ENCODE measurements around the gene TPCN2.

Gene TPCN2

DNA sequence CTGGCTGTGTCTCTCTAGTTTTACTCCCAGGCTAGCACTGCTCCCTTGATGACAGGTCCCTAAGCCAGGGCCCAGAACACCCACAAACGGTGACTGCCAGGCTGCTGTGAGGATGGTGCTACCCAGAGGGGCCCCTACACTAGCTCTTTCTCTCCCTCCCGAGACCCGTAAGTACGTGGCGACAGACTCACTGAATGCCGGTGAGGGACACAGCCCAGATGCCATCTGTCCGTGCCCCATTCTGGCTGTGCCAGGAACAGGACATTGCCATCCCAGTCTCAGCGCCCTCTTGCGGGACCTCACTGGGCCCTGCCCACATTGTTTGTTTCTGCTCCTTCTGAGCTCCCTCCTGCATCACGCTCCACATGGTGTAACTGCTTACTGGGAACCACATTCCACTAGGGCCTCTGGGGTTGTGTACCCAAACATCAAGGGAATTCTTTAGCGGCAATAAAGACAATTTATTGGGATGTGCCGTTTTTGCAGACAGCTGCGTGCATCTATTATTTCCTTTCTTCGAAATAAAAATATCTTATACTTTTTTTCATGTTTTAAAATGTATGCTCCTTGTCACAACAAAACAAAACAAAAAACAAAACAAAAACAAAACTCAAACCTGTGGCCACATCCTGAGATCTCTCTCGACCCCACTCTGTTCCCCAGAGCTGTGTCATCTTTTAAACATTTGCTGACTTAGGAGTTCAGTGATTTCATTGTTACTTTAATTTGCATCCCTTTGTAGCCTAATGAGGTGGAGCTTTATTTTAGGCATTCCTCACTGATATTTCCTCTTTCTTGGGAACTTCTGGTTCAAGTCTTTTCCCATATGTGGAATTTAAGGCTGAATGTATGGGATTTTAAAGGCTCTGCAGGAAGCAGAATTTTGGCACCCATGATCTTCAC is 4.4 kb upstream of the TPCN2 start:
- Histone ChIP-seq H3K27ac (no peak overlapping the region), H3K4me3 (ENCODE audit: low read depth, low read length) (no peak overlapping the region)
- in situ Hi-C loops (cut with HindIII; ENCODE audit: low pct_ligation_motif_present, low sequenced_read_pairs): no loop called here

DNA sequence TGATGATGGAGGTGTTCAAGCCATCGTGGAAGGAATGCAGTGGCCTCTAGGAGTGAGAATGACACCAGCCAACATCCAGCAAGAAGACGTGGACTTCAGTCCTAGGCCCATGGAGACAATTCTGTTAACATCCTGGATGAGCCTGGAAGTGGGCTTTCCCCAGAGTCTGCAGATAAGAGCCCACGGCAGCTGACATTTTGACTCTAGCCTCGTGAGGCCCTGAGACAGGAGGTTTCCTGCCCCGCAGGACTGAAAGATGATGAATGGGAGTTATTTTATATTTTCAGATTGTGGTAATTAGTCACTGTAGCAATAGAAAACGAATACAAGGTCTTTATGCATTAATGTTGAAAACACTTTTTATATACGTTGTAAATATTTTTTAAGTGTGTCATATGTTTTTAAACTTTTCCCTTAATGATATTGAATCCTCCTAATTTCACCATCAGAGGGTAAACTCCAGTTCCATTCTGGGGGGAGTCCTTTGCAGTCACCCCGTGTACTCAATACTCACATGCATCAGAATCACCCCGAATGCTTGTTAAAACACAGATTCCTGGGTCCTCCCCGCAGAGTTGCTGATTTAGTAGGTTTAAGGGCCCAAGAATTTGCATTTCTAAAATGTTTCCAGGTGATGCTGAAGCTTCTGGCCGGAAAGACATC is 570 bp upstream of the TPCN2 start:
- Histone ChIP-seq H3K27me3 (replicated peaks) (no peaks in the 10 kb centered on the region), H3K27ac (peak overlapping the region; percentile 26), H3K4me3 (ENCODE audit: low read depth, low read length) (peak overlapping the region; percentile 75), H3K36me3 (replicated peaks) (no peaks in the 10 kb centered on the region)
- in situ Hi-C loops (cut with HindIII; ENCODE audit: low pct_ligation_motif_present, low sequenced_read_pairs): no loop called here
- DNase-seq: no peak
- TF ChIP-seq, protein P1, sequence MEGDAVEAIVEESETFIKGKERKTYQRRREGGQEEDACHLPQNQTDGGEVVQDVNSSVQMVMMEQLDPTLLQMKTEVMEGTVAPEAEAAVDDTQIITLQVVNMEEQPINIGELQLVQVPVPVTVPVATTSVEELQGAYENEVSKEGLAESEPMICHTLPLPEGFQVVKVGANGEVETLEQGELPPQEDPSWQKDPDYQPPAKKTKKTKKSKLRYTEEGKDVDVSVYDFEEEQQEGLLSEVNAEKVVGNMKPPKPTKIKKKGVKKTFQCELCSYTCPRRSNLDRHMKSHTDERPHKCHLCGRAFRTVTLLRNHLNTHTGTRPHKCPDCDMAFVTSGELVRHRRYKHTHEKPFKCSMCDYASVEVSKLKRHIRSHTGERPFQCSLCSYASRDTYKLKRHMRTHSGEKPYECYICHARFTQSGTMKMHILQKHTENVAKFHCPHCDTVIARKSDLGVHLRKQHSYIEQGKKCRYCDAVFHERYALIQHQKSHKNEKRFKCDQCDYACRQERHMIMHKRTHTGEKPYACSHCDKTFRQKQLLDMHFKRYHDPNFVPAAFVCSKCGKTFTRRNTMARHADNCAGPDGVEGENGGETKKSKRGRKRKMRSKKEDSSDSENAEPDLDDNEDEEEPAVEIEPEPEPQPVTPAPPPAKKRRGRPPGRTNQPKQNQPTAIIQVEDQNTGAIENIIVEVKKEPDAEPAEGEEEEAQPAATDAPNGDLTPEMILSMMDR (IDR thresholded peaks at IDR 0.05; ENCODE audit: low read depth, low read length, missing control alignments): no peak

More for the DNA sequence above, 4.4 kb upstream of the TPCN2 start:
- Histone ChIP-seq H3K27me3 (replicated peaks) (no peaks in the 10 kb centered on the region), H3K36me3 (replicated peaks) (no peaks in the 10 kb centered on the region)
- TF ChIP-seq, protein P1 (IDR thresholded peaks at IDR 0.05; ENCODE audit: low read depth, low read length, missing control alignments): peak; percentile 85
- peak; percentile 53 for DNase-seq

DNA sequence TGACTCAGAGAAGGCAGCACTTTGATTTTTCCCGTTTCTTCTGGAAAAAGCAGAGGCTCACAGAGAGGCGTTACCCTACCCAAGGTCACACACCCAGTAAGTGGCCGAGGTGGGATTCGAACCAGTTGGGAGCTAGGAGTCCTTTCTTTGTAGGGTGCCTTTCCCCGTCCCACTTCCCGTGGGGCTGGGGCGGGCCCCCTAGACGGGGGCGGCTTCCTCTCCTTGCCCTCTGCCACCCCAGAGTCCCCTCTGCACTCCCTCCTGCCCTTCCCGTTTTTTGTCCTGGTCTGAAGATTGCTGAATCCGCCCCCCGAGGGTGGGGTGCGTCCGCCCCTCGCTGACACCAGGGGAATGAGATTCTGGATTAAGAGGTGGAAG is 747 bp downstream of the TPCN2 start:
- DNase-seq: no peak
- no peaks in the 10 kb centered on the region for H3K27me3 ChIP-seq (replicated peaks)
- TF ChIP-seq, protein P1 (IDR thresholded peaks at IDR 0.05; ENCODE audit: low read depth, low read length, missing control alignments): no peak
- H3K36me3 ChIP-seq (replicated peaks): no peaks in the 10 kb centered on the region
- peak overlapping the region; percentile 75 for H3K4me3 ChIP-seq (ENCODE audit: low read depth, low read length)
- in situ Hi-C loops (cut with HindIII; ENCODE audit: low pct_ligation_motif_present, low sequenced_read_pairs): no loop called here
- no peak overlapping the region for H3K27ac ChIP-seq

DNA sequence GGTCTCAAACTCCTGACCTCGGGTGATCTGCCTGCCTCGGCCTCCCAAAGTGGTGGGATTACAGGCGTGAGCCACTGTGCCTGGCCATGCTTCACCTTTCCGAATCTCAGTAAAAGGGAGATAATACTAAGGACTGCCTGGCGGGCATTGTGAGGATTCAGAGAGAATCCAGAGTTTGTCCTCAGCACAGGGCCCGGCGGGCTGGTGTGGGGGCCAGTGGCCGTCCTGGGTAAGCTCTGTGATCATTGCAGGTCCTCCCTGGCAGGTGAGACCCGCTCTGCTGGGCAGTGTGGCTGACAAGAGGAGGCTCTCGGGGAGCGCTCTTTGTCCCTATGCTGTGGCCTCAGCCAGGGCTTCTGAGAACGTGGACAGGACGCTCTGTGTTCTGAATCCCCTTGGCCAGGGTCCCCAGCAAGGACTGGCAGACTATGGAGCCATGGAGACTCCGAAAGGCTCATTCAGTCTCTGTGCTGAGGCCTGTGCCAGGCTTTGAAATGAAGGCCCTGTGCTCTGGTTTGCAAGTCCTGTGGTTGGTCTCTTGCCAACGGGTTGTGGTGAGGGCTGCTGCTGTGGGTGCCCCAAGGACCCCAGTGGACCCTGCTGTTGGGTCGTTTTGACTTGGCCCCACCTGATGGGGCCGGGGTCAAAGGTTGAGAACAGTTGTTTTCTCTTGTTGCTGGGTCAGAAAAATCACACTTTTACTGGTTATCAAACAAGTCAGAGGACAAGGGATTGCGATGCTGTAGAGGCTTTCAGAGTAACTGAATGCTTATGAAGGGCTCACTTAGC is 2.1 kb downstream of the TPCN2 start:
- H3K27me3 ChIP-seq (replicated peaks): no peaks in the 10 kb centered on the region
- TF ChIP-seq, protein P1 (IDR thresholded peaks at IDR 0.05; ENCODE audit: low read depth, low read length, missing control alignments): no peak
- in situ Hi-C loops (cut with HindIII; ENCODE audit: low pct_ligation_motif_present, low sequenced_read_pairs): no loop called here
- no peak overlapping the region for H3K4me3 ChIP-seq (ENCODE audit: low read depth, low read length)
- DNase-seq: no peak
- H3K36me3 ChIP-seq (replicated peaks): peaks cover 2% of the 10 kb centered on the region
- H3K27ac ChIP-seq: no peak overlapping the region

- TF ChIP-seq, protein P1 (IDR thresholded peaks at IDR 0.05; ENCODE audit: low read depth, low read length, missing control alignments): no peak
- Histone ChIP-seq H3K27ac (no peak overlapping the region), H3K36me3 (replicated peaks) (peaks cover 2% of the 10 kb centered on the region)
Observed at GRCh38 chr11:69051381-69052342, 2.9 kb downstream of the TPCN2 start.

More at GRCh38 chr11:69051381-69052342, 2.9 kb downstream of the TPCN2 start:
- Histone ChIP-seq H3K4me3 (ENCODE audit: low read depth, low read length) (no peak overlapping the region), H3K27me3 (replicated peaks) (no peaks in the 10 kb centered on the region)
- DNase-seq: no peak
- in situ Hi-C loops (cut with HindIII; ENCODE audit: low pct_ligation_motif_present, low sequenced_read_pairs): no loop called here
